ES-I3 (cell line): ENCODE results near the gene CHRM2.

ENCODE experiments used
- H3K36me3 ChIP-seq: 2 replicates; pipeline ENCODE4 v1.6.1; 2013; ENCODE audit warnings: mild to moderate bottlenecking, low read length, control low read depth, moderate library complexity; ENCODE audit not compliant: insufficient read depth
- H3K4me1 ChIP-seq: 2 replicates; pipeline ENCODE4 v1.6.1; 2013; ENCODE audit warnings: mild to moderate bottlenecking, control low read depth, low read length; ENCODE audit not compliant: insufficient read depth
- H3K9ac ChIP-seq: 2 replicates; pipeline ENCODE4 v1.6.1; 2013; ENCODE audit warnings: low read depth, mild to moderate bottlenecking, low read length, moderate library complexity
- H3K9me3 ChIP-seq: 2 replicates; pipeline ENCODE4 v1.6.1; 2013; ENCODE audit warnings: mild to moderate bottlenecking, low read length, moderate library complexity; ENCODE audit not compliant: control insufficient read depth, insufficient read depth

The CHRM2 gene

GRCh38 chr7:136956671-136957070 is 88.2 kb downstream of the CHRM2 start:
- Histone ChIP-seq H3K9ac (no peak overlapping the region), H3K9me3 (no peaks in the 10 kb centered on the region), H3K4me1 (no peaks in the 10 kb centered on the region), H3K36me3 (no peaks in the 10 kb centered on the region)

GRCh38 chr7:136957391-136957790 is 88.9 kb downstream of the CHRM2 start:
- Histone ChIP-seq H3K4me1 (no peaks in the 10 kb centered on the region), H3K9me3 (no peaks in the 10 kb centered on the region), H3K9ac (no peak overlapping the region), H3K36me3 (no peaks in the 10 kb centered on the region)

DNA sequence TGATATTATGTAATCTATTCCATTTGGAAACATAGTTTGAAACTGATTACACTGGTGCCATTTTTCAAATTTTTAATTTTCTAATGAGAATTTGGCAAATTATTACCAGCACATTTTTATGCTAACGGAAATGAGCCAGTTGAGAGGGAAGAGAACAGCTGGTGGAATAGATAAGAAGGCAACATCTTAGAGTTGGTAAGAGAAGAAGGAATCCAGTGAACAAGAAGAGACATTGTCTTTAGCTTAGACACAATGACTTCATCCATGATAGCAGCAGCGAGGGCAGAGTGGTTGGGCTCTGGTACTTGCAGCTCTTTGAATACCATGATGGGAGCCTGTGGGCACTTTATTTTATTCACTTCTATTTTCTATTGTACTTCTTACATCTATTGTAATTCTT is 89.6 kb downstream of the CHRM2 start:
- H3K4me1 ChIP-seq: no peaks in the 10 kb centered on the region

GRCh38 chr7:136964347-136964746 is 95.9 kb downstream of the CHRM2 start:
- Histone ChIP-seq H3K9ac (no peak overlapping the region), H3K36me3 (no peaks in the 10 kb centered on the region), H3K9me3 (no peaks in the 10 kb centered on the region), H3K4me1 (no peaks in the 10 kb centered on the region)

More for the DNA sequence above, 89.6 kb downstream of the CHRM2 start:
- Histone ChIP-seq H3K9ac (no peak overlapping the region), H3K9me3 (no peaks in the 10 kb centered on the region), H3K36me3 (no peaks in the 10 kb centered on the region)

DNA sequence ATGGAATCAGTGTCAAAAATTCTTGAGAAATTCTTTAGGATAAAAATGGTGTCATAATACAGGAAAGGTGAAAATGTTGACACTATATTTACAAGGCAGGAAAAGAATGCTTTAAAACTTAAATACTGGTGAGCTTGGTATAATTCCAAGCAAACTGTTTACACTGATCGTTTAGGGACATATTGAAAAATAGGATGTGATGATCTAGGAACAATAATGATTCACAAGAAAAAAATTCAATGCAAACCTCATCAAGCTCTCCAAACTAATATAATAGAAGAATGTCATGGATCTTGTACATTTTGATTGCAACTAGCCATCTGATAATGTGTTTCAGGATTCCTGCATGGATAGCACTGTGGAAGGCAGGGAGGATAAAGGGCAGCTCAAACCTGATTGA is 98.4 kb downstream of the CHRM2 start:
- Histone ChIP-seq H3K9me3 (no peaks in the 10 kb centered on the region), H3K4me1 (no peaks in the 10 kb centered on the region), H3K9ac (no peak overlapping the region), H3K36me3 (no peaks in the 10 kb centered on the region)

DNA sequence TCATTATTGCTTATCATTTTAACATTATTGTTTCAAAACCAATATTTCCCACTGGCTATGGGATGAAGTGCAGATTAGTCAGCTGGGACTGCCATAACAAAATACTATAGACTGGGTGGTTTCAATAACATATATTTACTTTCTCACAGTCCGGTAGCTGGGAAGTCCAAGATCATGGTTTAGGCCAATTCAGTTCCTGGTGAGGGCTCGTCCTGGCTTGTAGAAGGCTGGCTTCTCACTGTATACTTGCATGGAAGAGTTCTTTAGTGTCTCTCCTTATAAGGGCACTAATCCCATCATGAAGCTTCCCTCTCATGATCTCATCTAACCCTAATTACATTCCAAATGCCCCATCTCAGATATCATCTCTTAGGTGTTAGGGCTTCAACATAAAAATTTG is 101.3 kb downstream of the CHRM2 start:
- H3K9me3 ChIP-seq: no peaks in the 10 kb centered on the region
- no peak overlapping the region for H3K9ac ChIP-seq
- no peaks in the 10 kb centered on the region for H3K36me3 ChIP-seq
- no peaks in the 10 kb centered on the region for H3K4me1 ChIP-seq

DNA sequence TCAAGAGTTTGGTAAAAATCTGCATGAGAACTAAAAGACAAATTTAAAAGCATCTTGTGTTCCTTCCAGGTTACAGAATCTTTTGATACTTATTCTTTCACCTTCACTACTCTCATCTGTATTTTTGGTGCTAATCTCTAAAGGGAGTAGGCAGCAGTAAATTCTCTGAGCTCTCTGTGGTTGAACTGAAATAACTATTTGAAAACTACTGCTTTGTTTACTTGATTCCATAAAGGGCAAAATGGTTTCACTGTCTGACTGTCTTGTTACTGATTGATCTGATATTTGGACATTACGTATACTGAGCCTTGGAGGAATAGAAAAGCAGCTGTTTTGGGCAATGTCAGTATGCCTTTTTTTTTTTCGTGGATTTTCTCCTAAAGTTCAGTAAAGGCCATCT is 103.3 kb downstream of the CHRM2 start:
- no peaks in the 10 kb centered on the region for H3K9me3 ChIP-seq
- H3K4me1 ChIP-seq: no peaks in the 10 kb centered on the region
- H3K36me3 ChIP-seq: no peaks in the 10 kb centered on the region
- H3K9ac ChIP-seq: no peak overlapping the region

GRCh38 chr7:136976504-136977251 is 108.2 kb downstream of the CHRM2 start:
- Histone ChIP-seq H3K9me3 (no peaks in the 10 kb centered on the region), H3K4me1 (no peaks in the 10 kb centered on the region), H3K9ac (no peak overlapping the region), H3K36me3 (no peaks in the 10 kb centered on the region)

DNA sequence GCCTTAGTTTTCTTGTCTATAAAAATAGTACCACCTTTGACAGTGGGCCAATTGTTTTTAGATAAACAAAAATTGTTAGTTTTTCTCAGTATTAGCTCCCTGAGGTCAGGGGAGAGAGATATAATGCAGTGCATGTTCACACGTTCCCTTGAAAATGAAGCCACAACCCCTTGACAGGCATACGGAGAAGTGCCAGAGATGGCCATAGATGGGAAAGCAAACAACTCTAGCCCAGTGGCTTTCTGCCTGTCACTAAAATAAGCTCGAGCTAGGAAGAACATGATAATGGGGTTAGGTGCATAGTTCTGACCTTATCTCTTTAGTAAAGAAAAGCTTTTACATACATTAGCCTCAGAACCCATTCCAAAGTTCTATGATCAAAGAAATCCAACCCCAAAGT is 124.9 kb downstream of the CHRM2 start:
- no peak overlapping the region for H3K9ac ChIP-seq
- no peaks in the 10 kb centered on the region for H3K36me3 ChIP-seq

GRCh38 chr7:136997735-136998134 is 129.3 kb downstream of the CHRM2 start:
- Histone ChIP-seq H3K4me1 (no peaks in the 10 kb centered on the region; the same call in 1 of the 2 replicates), H3K9me3 (no peaks in the 10 kb centered on the region), H3K9ac (no peak overlapping the region), H3K36me3 (no peaks in the 10 kb centered on the region)

More for the DNA sequence above, 124.9 kb downstream of the CHRM2 start:
- Histone ChIP-seq H3K9me3 (no peaks in the 10 kb centered on the region), H3K4me1 (no peaks in the 10 kb centered on the region)

GRCh38 chr7:136998495-136998894 is 130.0 kb downstream of the CHRM2 start:
- Histone ChIP-seq H3K9me3 (no peaks in the 10 kb centered on the region), H3K9ac (no peak overlapping the region), H3K4me1 (no peaks in the 10 kb centered on the region; the same call in 1 of the 2 replicates), H3K36me3 (no peaks in the 10 kb centered on the region)

DNA sequence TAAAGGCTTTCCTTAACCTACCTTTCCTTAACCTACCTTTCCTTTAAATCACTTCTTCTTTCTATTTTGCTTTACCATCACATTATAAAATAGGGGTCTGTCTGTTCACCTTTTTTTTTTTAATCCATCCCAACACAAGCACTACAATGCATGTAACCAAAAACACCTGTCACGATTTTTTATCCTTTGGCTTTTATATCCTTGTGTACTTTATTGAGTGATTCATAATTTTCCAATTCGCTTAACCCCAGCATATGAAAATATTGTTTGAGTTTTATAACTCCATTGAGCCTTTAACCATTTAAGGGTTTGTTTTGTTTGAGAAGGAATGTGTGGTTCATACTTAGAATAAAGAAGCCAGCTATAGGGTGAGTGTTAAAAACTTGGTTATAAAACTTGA is 132.2 kb downstream of the CHRM2 start:
- H3K4me1 ChIP-seq: no peaks in the 10 kb centered on the region; the same call in 1 of the 2 replicates
- H3K36me3 ChIP-seq: no peaks in the 10 kb centered on the region
- H3K9ac ChIP-seq: no peak overlapping the region

DNA sequence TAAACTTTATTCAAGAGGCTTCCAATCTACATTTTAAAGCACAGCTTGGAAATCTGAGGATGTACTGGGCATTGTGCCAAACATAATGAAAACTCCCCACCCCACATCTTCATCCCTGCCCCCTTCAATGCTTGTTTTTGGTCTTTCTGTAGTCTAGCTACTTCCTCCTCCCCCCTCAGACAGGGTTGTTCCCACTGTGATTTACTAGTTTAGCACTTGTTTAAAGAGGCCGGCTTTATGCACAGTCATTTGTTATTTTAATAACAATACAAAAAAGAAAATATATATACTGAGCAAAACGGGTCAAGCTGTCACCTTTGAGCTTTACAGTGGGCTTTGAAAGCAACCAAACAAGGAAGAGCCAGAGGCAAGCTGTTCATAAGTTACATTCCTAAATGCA is 132.6 kb downstream of the CHRM2 start:
- no peaks in the 10 kb centered on the region; the same call in 1 of the 2 replicates for H3K4me1 ChIP-seq
- no peaks in the 10 kb centered on the region for H3K9me3 ChIP-seq

More for the DNA sequence above, 132.2 kb downstream of the CHRM2 start:
- no peaks in the 10 kb centered on the region for H3K9me3 ChIP-seq

GRCh38 chr7:137001478-137001877 is 133.0 kb downstream of the CHRM2 start:
- Histone ChIP-seq H3K9me3 (no peaks in the 10 kb centered on the region), H3K36me3 (no peaks in the 10 kb centered on the region), H3K9ac (no peak overlapping the region)

More for the DNA sequence above, 132.6 kb downstream of the CHRM2 start:
- no peak overlapping the region for H3K9ac ChIP-seq
- H3K36me3 ChIP-seq: no peaks in the 10 kb centered on the region

GRCh38 chr7:137003086-137003485 is 134.6 kb downstream of the CHRM2 start:
- Histone ChIP-seq H3K9me3 (no peaks in the 10 kb centered on the region), H3K36me3 (no peaks in the 10 kb centered on the region), H3K4me1 (no peaks in the 10 kb centered on the region; the same call in 1 of the 2 replicates), H3K9ac (no peak overlapping the region)

More at GRCh38 chr7:137001478-137001877, 133.0 kb downstream of the CHRM2 start:
- H3K4me1 ChIP-seq: no peaks in the 10 kb centered on the region; the same call in 1 of the 2 replicates
